HepG2 (cell line): ENCODE measurements around the gene ENPP7. TPM values are rescaled to one million over a fixed set of nuclear protein-coding genes. Genes with fewer than 3 reads are reported as not detected.

Experiments used
- AHDC1 ChIP-seq: sonication (generic); formaldehyde crosslinking; IDR thresholded peaks from 2 replicates; pipeline ENCODE4 v1.5.1; 2020; ENCODE audit warnings: mild to moderate bottlenecking, missing genetic modification reagents, borderline replicate concordance
- ARNTL ChIP-seq: sonication (generic); formaldehyde crosslinking; IDR thresholded peaks from 2 replicates; pipeline ENCODE4 v1.4.0; 2020; ENCODE audit warnings: mild to moderate bottlenecking, missing genetic modification reagents
- CREBL2 ChIP-seq: sonication (generic); formaldehyde crosslinking; IDR thresholded peaks from 2 replicates; pipeline ENCODE4 v1.8.1; 2023; ENCODE audit warnings: missing genetic modification reagents, mild to moderate bottlenecking, borderline replicate concordance
- DPF2 ChIP-seq: sonication (generic); formaldehyde crosslinking; IDR thresholded peaks from 2 replicates; pipeline ENCODE4 v1.4.0; 2020; ENCODE audit warnings: mild to moderate bottlenecking, low read depth, missing genetic modification reagents, borderline replicate concordance
- HOXA9 ChIP-seq: sonication (generic); formaldehyde crosslinking; IDR thresholded peaks from 2 replicates; pipeline ENCODE4 v1.8.1; 2022; ENCODE audit warnings: missing genetic modification reagents, mild to moderate bottlenecking, moderate library complexity, borderline replicate concordance
- KLF15 ChIP-seq: sonication (generic); formaldehyde crosslinking; IDR thresholded peaks from 2 replicates; pipeline ENCODE4 v1.8.1; 2023; ENCODE audit warnings: borderline replicate concordance, mild to moderate bottlenecking, inconsistent platforms, missing genetic modification reagents, mixed read lengths
- MED1 ChIP-seq: sonication (generic); formaldehyde crosslinking; IDR thresholded peaks from 2 replicates; pipeline ENCODE4 v1.4.0; 2020; ENCODE audit warnings: missing genetic modification reagents
- RXRA ChIP-seq: sonication (generic); formaldehyde crosslinking; IDR thresholded peaks from 2 replicates; pipeline ENCODE4 v1.5.1; 2020; ENCODE audit warnings: missing genetic modification reagents
- SKIL ChIP-seq: sonication (generic); formaldehyde crosslinking; IDR thresholded peaks from 2 replicates; pipeline ENCODE4 v1.8.0; 2022; ENCODE audit warnings: missing genetic modification reagents, mild to moderate bottlenecking, moderate library complexity, borderline replicate concordance
- ZNF235 ChIP-seq: sonication (generic); formaldehyde crosslinking; IDR thresholded peaks from 2 replicates; pipeline ENCODE4 v1.8.1; 2023; ENCODE audit warnings: mild to moderate bottlenecking, missing genetic modification reagents, borderline replicate concordance
- ZNF780A ChIP-seq: sonication (generic); formaldehyde crosslinking; IDR thresholded peaks from 2 replicates; pipeline ENCODE4 v1.8.0; 2022; ENCODE audit warnings: mild to moderate bottlenecking, missing genetic modification reagents, moderate library complexity
- polyA plus RNA-seq, 8 experiments: library from polyadenylated mRNA; depleted of rRNA in 3 of 8; stranded (reverse) in 7 of 8; unstranded in 1 of 8; fragments of >200 nt; fragmentation: Illumina TruSeq in 4 of 8; extraction: Trizol in 4 of 8; gene quantifications; 2 replicates each; pipeline versions ENCODE4 v1.2.1 to v1.2.3, GENCODE V29; 2011 to 2016; ENCODE audit warnings: low read depth in 4 of 8, missing spikeins in 1 of 8, mixed read lengths in 1 of 8; ENCODE audit not compliant: insufficient read depth in 1 of 8
- total RNA-seq, 5 experiments: library from RNA; depleted of rRNA; stranded (reverse); fragments of >200 nt; fragmentation: Illumina TruSeq; extraction: Trizol; gene quantifications; 2 replicates each; pipeline ENCODE4 v1.2.3, GENCODE V29; 2016; ENCODE audit warnings: low read depth in 1 of 5
- TF ChIP-seq, protein P1 (sequence below): sonication (generic); formaldehyde crosslinking; IDR thresholded peaks from 2 replicates; pipeline ENCODE4 v1.5.1; 2020; ENCODE audit warnings: missing genetic modification reagents, mild to moderate bottlenecking, borderline replicate concordance
- TF ChIP-seq, protein P2 (sequence below): sonication (generic); formaldehyde crosslinking; conservative IDR thresholded peaks from 2 replicates; pipeline ENCODE4 v1.4.0; 2020; ENCODE audit warnings: missing genetic modification reagents

ENPP7 gene
- total and polyA plus RNA-seq, 2 of the 13 experiments (the other 11 are each of a cell fraction or from before 2014, with no cell fraction given) = 1.1 to 2.2 TPM

DNA sequence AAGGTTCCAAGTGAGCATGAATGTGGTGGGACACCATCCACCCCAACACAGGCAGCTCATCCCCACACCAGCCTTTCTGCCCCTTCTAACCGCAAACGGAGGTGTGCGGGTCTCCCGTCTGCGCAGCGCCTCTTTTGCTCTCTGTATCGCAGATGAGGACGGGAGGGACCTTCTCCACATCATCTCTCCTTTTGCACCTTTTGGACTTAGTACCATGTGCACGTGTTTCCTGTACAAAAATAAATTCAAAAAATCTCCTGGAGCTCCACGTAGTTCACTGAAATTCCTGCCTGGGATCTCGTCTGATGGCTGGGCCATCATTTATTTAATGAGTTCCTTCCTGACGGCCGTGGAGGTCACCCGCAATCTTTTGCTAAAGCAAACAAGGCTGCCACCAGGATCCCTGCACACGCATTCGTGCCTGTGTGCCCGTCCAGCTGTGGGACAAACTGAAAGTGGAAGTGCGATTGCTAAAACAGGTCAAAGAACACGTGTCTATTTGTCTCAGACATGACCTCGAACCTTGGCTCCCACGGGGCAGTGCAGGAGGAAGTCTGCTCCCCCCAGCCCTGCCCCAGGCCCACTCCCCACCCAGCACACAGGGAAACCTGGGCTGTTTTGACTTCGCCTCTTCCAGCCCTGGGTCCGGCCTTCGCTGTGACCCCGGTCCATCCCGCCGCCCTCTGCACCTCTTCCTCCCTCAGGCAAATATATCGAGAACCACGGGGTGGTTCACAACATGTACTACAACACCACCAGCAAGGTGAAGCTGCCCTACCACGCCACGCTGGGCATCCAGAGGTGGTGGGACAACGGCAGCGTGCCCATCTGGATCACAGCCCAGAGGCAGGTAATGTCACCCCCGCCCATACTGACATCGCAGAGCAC lies 2.3 kb downstream of the ENPP7 start (continued):
- TF ChIP-seq ZNF780A (CRISPR knock-in tag) = no peak
- TF ChIP-seq RXRA = peak; percentile 69
- TF ChIP-seq AHDC1 (CRISPR knock-in tag) = peak; percentile 73; the same call in 1 of the 2 replicates
- no peak for TF ChIP-seq KLF15 (CRISPR knock-in tag)
- TF ChIP-seq ZNF235 = no peak
- TF ChIP-seq HOXA9 (CRISPR knock-in tag) = 0 out of 2 replicates have a peak, but pooled peaks have one; percentile 52
- TF ChIP-seq, protein P1, sequence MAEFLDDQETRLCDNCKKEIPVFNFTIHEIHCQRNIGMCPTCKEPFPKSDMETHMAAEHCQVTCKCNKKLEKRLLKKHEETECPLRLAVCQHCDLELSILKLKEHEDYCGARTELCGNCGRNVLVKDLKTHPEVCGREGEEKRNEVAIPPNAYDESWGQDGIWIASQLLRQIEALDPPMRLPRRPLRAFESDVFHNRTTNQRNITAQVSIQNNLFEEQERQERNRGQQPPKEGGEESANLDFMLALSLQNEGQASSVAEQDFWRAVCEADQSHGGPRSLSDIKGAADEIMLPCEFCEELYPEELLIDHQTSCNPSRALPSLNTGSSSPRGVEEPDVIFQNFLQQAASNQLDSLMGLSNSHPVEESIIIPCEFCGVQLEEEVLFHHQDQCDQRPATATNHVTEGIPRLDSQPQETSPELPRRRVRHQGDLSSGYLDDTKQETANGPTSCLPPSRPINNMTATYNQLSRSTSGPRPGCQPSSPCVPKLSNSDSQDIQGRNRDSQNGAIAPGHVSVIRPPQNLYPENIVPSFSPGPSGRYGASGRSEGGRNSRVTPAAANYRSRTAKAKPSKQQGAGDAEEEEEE (CRISPR knock-in tag) = no peak
- peak; percentile 77; the same call in 1 of the 2 replicates for TF ChIP-seq SKIL (CRISPR knock-in tag)
- peak; percentile 84; the same call in 1 of the 2 replicates for TF ChIP-seq ARNTL (CRISPR knock-in tag)
- TF ChIP-seq, protein P2, sequence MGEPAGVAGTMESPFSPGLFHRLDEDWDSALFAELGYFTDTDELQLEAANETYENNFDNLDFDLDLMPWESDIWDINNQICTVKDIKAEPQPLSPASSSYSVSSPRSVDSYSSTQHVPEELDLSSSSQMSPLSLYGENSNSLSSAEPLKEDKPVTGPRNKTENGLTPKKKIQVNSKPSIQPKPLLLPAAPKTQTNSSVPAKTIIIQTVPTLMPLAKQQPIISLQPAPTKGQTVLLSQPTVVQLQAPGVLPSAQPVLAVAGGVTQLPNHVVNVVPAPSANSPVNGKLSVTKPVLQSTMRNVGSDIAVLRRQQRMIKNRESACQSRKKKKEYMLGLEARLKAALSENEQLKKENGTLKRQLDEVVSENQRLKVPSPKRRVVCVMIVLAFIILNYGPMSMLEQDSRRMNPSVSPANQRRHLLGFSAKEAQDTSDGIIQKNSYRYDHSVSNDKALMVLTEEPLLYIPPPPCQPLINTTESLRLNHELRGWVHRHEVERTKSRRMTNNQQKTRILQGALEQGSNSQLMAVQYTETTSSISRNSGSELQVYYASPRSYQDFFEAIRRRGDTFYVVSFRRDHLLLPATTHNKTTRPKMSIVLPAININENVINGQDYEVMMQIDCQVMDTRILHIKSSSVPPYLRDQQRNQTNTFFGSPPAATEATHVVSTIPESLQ (CRISPR knock-in tag) = no peak
- no peak for TF ChIP-seq DPF2 (CRISPR knock-in tag)
- TF ChIP-seq CREBL2 (CRISPR knock-in tag) = no peak
- TF ChIP-seq MED1 (CRISPR knock-in tag) = peak; percentile 77
